LNCaP clone FGC (cell line): ENCODE data around the gene EIF1AD.
A peak's percentile ranks its signal among the peaks of the same experiment; 100 is the strongest.

Experiments
- DNase-seq: peaks from one replicate; pipeline ENCODE4 v3.0.0-alpha.2; 2011; ENCODE audit warnings: low read depth
- H3K4me3 ChIP-seq: 2 replicates; pipeline ENCODE4 v1.5.1; 2011; ENCODE audit warnings: mild to moderate bottlenecking, low read depth, low read length, control low read depth
- CTCF ChIP-seq: IDR thresholded peaks from 2 replicates; pipeline ENCODE4 v1.5.1; 2012; ENCODE audit warnings: mild to moderate bottlenecking; ENCODE audit not compliant: control insufficient read depth, insufficient read depth; ENCODE audit errors: extremely low read depth

The EIF1AD gene

GRCh38 chr11:66008468-66009101 is 6.6 kb upstream of the EIF1AD start:
- no peak for DNase-seq
- no peak overlapping the region for H3K4me3 ChIP-seq
- no peak for TF ChIP-seq CTCF

- no peak overlapping the region for H3K4me3 ChIP-seq
- TF ChIP-seq CTCF, result no peak
- no peak for DNase-seq
Measured at GRCh38 chr11:66008095-66008467, 6.1 kb upstream of the EIF1AD start.

- no peak for TF ChIP-seq CTCF
- no peak overlapping the region for H3K4me3 ChIP-seq
- DNase-seq, result no peak
Measured at GRCh38 chr11:66007201-66007634, 5.3 kb upstream of the EIF1AD start.

- no peak for DNase-seq
- no peak overlapping the region for H3K4me3 ChIP-seq
- TF ChIP-seq CTCF, result no peak
Measured at GRCh38 chr11:66006891-66007176, 4.9 kb upstream of the EIF1AD start.

GRCh38 chr11:66006134-66006890 is 4.4 kb upstream of the EIF1AD start:
- no peak for DNase-seq
- no peak for TF ChIP-seq CTCF
- H3K4me3 ChIP-seq, result no peak overlapping the region

GRCh38 chr11:66004186-66004585 is 2.2 kb upstream of the EIF1AD start:
- H3K4me3 ChIP-seq, result no peak overlapping the region
- no peak for TF ChIP-seq CTCF
- no peak for DNase-seq

- no peak for TF ChIP-seq CTCF
- peak overlapping the region; percentile 99 for H3K4me3 ChIP-seq
- DNase-seq, result no peak
Measured at GRCh38 chr11:66003291-66003690, 1.3 kb upstream of the EIF1AD start.
